BJ (cell line): Measurements from ENCODE around the gene RTN3. TPM values are rescaled to one million over a fixed set of nuclear protein-coding genes. Genes with fewer than 3 reads are reported as not detected.

Experiments used
- CTCF ChIA-PET: fragments of 350-600 bp; formaldehyde crosslinking; extraction: SDS; loops from one replicate; lab custom pipeline; 2021; ENCODE audit warnings: antibody characterized with exemption, inconsistent platforms; lab: Yijun Ruan, JAX
- POLR2A ChIA-PET: fragments of 300-600 bp; sonication (Branson Sonifier 250); formaldehyde crosslinking; extraction: SDS; loops from one replicate; lab custom pipeline; 2021; ENCODE audit warnings: antibody characterized with exemption; lab: Charles Lee
- DNase-seq: peaks from one replicate; pipeline ENCODE4 v3.0.0-alpha.2; 2011; ENCODE audit warnings: low read depth
- H3K27me3 ChIP-seq: 2 replicates; pipeline ENCODE4 v1.6.0; 2011; ENCODE audit warnings: low read length; ENCODE audit not compliant: control insufficient read depth, insufficient read depth
- H3K36me3 ChIP-seq: 2 replicates; pipeline ENCODE4 v1.5.1; 2011; ENCODE audit warnings: low read length; ENCODE audit not compliant: control insufficient read depth, insufficient read depth
- H3K4me3 ChIP-seq: 2 replicates; pipeline ENCODE4 v1.5.1; 2011; ENCODE audit warnings: low read depth, mild to moderate bottlenecking, control low read depth, low read length
- polyA plus RNA-seq: library from polyadenylated mRNA; depleted of rRNA; stranded (reverse); fragments of >200 nt; gene quantifications from 2 replicates; pipeline ENCODE4 v1.2.3, GENCODE V29; 2011
- TF ChIP-seq, protein P1 (sequence below): IDR thresholded peaks from 2 replicates; pipeline ENCODE4 v1.5.1; 2011; ENCODE audit warnings: low read depth, mild to moderate bottlenecking, control low read depth, inconsistent platforms, low read length, moderate library complexity; ENCODE audit not compliant: insufficient read depth

Gene RTN3
- polyA plus RNA-seq, 1 experiment: 91.4 TPM

GRCh38 chr11:63749624-63750023, 68.3 kb downstream of the RTN3 start:
- Histone ChIP-seq H3K27me3 (no peaks in the 10 kb centered on the region), H3K4me3 (no peak overlapping the region), H3K36me3 (peaks cover 7% of the 10 kb centered on the region)
- POLR2A ChIA-PET: no interaction called here
- CTCF ChIA-PET: interaction anchor here (0.6 to 3.5 kb wide), 5 partner anchors 9 to 521 kb away, joined by 3 to 13 read pairs (median 3); no protein-coding TSS in a partner anchor
- no peak for DNase-seq
- TF ChIP-seq, protein P1, sequence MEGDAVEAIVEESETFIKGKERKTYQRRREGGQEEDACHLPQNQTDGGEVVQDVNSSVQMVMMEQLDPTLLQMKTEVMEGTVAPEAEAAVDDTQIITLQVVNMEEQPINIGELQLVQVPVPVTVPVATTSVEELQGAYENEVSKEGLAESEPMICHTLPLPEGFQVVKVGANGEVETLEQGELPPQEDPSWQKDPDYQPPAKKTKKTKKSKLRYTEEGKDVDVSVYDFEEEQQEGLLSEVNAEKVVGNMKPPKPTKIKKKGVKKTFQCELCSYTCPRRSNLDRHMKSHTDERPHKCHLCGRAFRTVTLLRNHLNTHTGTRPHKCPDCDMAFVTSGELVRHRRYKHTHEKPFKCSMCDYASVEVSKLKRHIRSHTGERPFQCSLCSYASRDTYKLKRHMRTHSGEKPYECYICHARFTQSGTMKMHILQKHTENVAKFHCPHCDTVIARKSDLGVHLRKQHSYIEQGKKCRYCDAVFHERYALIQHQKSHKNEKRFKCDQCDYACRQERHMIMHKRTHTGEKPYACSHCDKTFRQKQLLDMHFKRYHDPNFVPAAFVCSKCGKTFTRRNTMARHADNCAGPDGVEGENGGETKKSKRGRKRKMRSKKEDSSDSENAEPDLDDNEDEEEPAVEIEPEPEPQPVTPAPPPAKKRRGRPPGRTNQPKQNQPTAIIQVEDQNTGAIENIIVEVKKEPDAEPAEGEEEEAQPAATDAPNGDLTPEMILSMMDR: no peak

DNA sequence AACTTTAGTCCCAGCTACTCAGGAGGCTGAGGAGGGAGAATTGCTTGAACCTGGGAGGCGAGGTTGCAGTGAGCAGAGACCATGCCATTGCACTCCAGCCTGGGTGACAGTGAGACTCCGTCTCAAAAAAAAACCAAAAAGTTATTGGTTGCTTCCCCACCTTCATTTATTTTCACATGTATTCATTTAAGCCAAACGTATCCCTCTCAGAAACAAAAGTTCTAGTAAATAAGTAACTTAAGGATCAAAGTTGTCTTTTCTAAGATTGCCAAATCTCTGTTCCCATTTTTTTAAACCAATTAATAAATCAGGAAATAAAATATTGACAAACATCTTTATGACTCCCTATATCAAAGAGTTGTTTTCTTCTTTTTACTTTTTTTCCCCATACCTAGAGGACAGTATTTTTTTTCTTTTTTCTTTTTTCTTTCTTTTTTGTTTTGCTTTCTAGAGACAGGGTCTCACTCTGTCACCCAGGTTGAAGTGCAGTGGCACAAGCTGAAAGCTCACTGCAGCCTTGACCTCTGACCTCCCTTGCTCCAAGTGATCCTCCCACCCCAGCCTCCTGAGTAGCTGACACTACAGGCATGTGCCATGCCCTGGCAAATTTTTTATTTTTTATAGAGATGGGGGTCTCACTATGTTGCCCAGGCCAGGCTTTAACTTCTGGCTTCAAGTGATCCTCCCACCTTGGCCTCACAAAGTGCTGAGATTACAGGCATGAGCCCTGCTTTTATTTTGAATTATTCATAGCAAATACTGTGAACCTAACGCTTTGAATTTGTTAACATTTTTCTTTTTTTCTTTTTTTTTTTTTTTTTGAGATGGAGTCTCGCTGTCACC, 75.8 kb downstream of the RTN3 start:
- Histone ChIP-seq H3K4me3 (no peak overlapping the region), H3K27me3 (no peaks in the 10 kb centered on the region), H3K36me3 (peaks cover 15% of the 10 kb centered on the region)
- TF ChIP-seq, protein P1: no peak
- no peak for DNase-seq
- POLR2A ChIA-PET: no interaction called here
- CTCF ChIA-PET: interaction anchor here (0.9 kb wide), 1 partner anchor 9 kb away, joined by 3 read pairs; no protein-coding TSS in a partner anchor

DNA sequence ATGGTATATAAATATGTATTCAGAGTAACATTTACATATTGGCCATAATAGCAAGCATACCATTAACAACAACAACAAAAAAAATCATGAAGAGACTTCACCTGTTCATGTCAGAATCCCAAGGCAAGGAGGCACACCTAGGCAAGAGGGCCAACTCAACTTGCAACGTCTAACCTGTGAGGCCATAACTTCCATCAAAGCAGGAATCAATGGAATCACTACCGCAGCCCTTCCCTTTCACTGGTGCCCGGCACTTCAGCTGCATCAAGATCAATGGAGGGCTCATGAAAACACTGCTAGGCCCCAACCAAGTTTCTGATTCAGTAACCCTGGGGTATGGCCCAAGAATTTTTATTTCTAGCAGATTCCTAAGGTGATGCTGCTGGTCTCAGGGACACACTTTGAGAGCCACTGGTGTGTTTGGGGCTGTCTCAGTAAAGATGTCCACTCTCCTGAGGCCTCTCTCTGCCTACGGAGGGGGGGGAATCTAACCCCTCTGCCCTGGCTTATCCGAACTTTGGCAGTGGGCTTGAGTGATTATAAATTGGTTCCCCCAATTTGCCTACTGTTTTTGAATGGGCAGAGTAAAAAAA, 79.3 kb downstream of the RTN3 start:
- peaks cover 20% of the 10 kb centered on the region for H3K36me3 ChIP-seq
- TF ChIP-seq, protein P1: no peak
- H3K4me3 ChIP-seq: no peak overlapping the region
- POLR2A ChIA-PET: interaction anchor here (0.5 kb wide), 1 partner anchor 120 kb away, joined by 4 read pairs; no protein-coding TSS in a partner anchor
- no peak for DNase-seq
- H3K27me3 ChIP-seq: no peaks in the 10 kb centered on the region
- CTCF ChIA-PET: no interaction called here

DNA sequence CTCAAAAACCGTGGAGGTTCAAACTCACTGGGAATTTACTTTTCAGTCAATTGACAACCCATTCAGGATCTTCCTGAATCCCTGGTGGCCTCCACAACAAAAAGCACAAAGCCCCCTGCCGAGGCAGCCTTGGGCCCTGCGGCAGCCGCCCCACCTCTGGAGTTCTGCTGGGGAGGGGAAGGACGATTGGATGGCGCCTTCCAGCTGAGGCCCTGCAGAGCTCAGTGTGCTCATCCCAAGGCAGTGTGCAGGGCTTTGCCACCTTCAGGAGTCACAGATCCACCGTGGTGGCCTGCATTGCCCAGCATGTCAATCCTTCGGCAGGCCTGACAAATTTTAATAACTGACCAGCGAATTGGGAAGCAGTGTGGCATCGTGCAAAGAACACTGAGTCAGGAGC, 79.9 kb downstream of the RTN3 start:
- ChIA-PET POLR2A (interaction anchor here (0.5 kb wide), 1 partner anchor 119 kb away, joined by 4 read pairs; no protein-coding TSS in a partner anchor), CTCF (interaction anchor here (0.8 kb wide), 1 partner anchor 282 kb away, joined by 3 read pairs; no protein-coding TSS in a partner anchor)
- Histone ChIP-seq H3K4me3 (no peak overlapping the region), H3K27me3 (no peaks in the 10 kb centered on the region), H3K36me3 (peaks cover 20% of the 10 kb centered on the region)
- DNase-seq: no peak
- TF ChIP-seq, protein P1: no peak

GRCh38 chr11:63761931-63762653, 80.8 kb downstream of the RTN3 start:
- CTCF ChIA-PET: interaction anchor here (0.8 kb wide), 1 partner anchor 283 kb away, joined by 3 read pairs; no protein-coding TSS in a partner anchor
- Histone ChIP-seq H3K36me3 (peaks cover 19% of the 10 kb centered on the region), H3K4me3 (no peak overlapping the region), H3K27me3 (no peaks in the 10 kb centered on the region)
- TF ChIP-seq, protein P1: no peak
- POLR2A ChIA-PET: no interaction called here
- no peak for DNase-seq
